K562 (cell line): ENCODE measurements around the gene IDI2. TPM values are rescaled to one million over a fixed set of nuclear protein-coding genes. Genes with fewer than 3 reads are reported as not detected.

Experiments
- BRD4 ChIP-seq: fragments of 200-600 bp; sonication (generic); IDR thresholded peaks from 2 replicates; pipeline ENCODE4 v1.6.1; 2017; ENCODE audit warnings: inconsistent platforms
- EGR1 ChIP-seq: fragments of 450-650 bp; conservative IDR thresholded peaks from 2 replicates; pipeline ENCODE4 v1.6.1; 2017; ENCODE audit warnings: mild to moderate bottlenecking
- ERF ChIP-seq: fragments of 450-650 bp; formaldehyde crosslinking; IDR thresholded peaks from 2 replicates; pipeline ENCODE4 v1.4.0; 2020; ENCODE audit warnings: mild to moderate bottlenecking, mixed read lengths
- ILF3 ChIP-seq: fragments of 450-650 bp; IDR thresholded peaks from 2 replicates; pipeline ENCODE4 v1.6.1; 2018; ENCODE audit warnings: antibody characterized with exemption, mild to moderate bottlenecking, moderate library complexity, borderline replicate concordance
- LCOR ChIP-seq: sonication (generic); formaldehyde crosslinking; IDR thresholded peaks from 2 replicates; pipeline ENCODE4 v1.8.0; 2022; ENCODE audit warnings: mild to moderate bottlenecking, missing genetic modification reagents
- NBN ChIP-seq: fragments of 450-650 bp; IDR thresholded peaks from 2 replicates; pipeline ENCODE4 v1.6.1; 2016; ENCODE audit warnings: low read depth, mild to moderate bottlenecking
- RBFOX2 ChIP-seq: fragments of 200-400 bp; formaldehyde crosslinking; IDR thresholded peaks from 2 replicates; pipeline ENCODE4 v1.6.1; 2017; ENCODE audit warnings: low read depth, mild to moderate bottlenecking, low read length, moderate library complexity
- SAFB2 ChIP-seq: fragments of 200-400 bp; formaldehyde crosslinking; IDR thresholded peaks from 2 replicates; pipeline ENCODE4 v1.6.1; 2018; ENCODE audit warnings: borderline replicate concordance, low read length, low read depth, moderate library complexity; ENCODE audit not compliant: severe bottlenecking
- SP2 ChIP-seq: IDR thresholded peaks from 2 replicates; pipeline ENCODE4 v1.6.1; 2011; ENCODE audit warnings: mild to moderate bottlenecking, low read depth, low read length, moderate library complexity; ENCODE audit not compliant: poor library complexity, severe bottlenecking; ENCODE audit errors: extremely low read depth
- ZEB2 ChIP-seq: fragments of 450-650 bp; IDR thresholded peaks from 2 replicates; pipeline ENCODE4 v1.6.1; 2016
- ZFX ChIP-seq: sonication (generic); formaldehyde crosslinking; IDR thresholded peaks from 2 replicates; pipeline ENCODE4 v1.8.0; 2022; ENCODE audit warnings: mild to moderate bottlenecking, missing genetic modification reagents, moderate library complexity
- ZNF143 ChIP-seq: sonication (generic); formaldehyde crosslinking; IDR thresholded peaks from 2 replicates; pipeline ENCODE4 v1.9.0; 2022; ENCODE audit warnings: mild to moderate bottlenecking, missing genetic modification reagents
- polyA plus RNA-seq, 8 experiments: library from polyadenylated mRNA; depleted of rRNA in 4 of 8; stranded (reverse) in 5 of 8; unstranded in 3 of 8; fragments of >200 nt; fragmentation: Nextera tagmentation in 2 of 8; fragmentation: Illumina TruSeq in 1 of 8; extraction: Ambion mirVana in 2 of 8; extraction: Trizol in 1 of 8; gene quantifications; 2 replicates each; pipeline versions ENCODE4 v1.2.1 to v1.2.3, GENCODE V29; 2011 to 2014; ENCODE audit warnings: inconsistent platforms in 1 of 8, missing spikeins in 1 of 8
- total RNA-seq, 7 experiments: library from RNA; depleted of rRNA in 6 of 7; stranded (reverse); fragments of >200 nt in 6 of 7; fragmentation: Illumina TruSeq in 2 of 7; extraction: Trizol in 2 of 7; gene quantifications; 2 replicates each; pipeline versions ENCODE4 v1.2.1 to v1.2.3, GENCODE V29; 2011 to 2021; ENCODE audit warnings: low replicate concordance in 1 of 7
- TF ChIP-seq, protein P1 (sequence below): fragments of 450-650 bp; IDR thresholded peaks from 2 replicates; pipeline ENCODE4 v1.6.1; 2016; ENCODE audit warnings: low read depth
- TF ChIP-seq, protein P2 (sequence below): fragments of 250-450 bp; sonication (Bioruptor Pico); IDR thresholded peaks from 2 replicates; pipeline ENCODE4 v1.8.0; 2021; ENCODE audit warnings: borderline replicate concordance, mild to moderate bottlenecking, moderate library complexity; ENCODE audit not compliant: poor library complexity, severe bottlenecking
- TF ChIP-seq, protein P3 (sequence below): sonication (generic); formaldehyde crosslinking; IDR thresholded peaks from 2 replicates; pipeline ENCODE4 v1.8.1; 2023; ENCODE audit warnings: mild to moderate bottlenecking, missing genetic modification reagents
- TF ChIP-seq, protein P4 (sequence below): fragments of 450-650 bp; formaldehyde crosslinking; IDR thresholded peaks from 2 replicates; pipeline ENCODE4 v1.4.0; 2022; ENCODE audit warnings: mild to moderate bottlenecking, moderate library complexity

Gene IDI2
- total and polyA plus RNA-seq, 9 of the 15 experiments (the other 6 are each of a cell fraction or from before 2014, with no cell fraction given) = not detected

DNA sequence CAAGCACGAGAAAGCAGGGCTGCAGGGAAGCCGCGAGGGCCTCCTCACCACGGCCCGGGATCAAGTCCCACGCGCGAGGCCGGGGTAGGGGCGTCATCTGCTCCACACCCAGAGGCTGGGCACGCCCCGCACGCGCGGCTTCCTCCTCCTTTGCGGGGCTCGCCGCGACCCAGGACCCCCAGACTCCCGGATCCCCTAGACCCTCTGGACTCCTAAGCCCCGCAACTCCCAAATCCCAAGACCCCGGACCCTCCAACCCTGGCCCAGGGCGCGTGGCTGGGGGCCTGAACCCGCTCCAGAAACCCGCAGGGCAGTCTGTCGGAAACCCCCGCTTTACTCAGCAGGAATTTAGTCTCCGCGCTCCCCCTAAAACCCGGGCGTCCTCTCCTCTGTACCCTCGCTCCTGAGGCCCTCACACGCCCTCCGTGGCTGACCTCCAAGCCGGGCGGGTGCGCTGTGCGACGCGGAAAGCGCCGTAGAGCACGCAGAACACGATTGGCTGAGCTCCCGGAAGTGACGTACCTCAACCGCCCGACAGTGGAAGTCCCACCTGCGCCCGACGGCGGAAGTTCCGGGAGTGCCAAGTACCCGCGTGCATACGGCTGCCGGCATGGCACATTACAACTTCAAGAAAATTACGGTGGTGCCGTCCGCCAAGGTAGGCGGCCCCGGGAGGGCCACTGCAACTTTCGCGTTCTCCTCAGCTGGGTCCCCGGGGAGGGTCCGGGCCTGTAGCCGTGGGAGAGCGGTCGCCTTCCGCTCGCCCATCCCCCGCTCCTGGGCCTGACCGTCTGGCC lies 37.6 kb downstream of the IDI2 start, which contains the start of gene GTPBP4 (continued):
- peak; percentile 85 for TF ChIP-seq ZFX (CRISPR knock-in tag)
- 0 out of 2 replicates have a peak, but pooled peaks have one; percentile 11 for TF ChIP-seq ERF (CRISPR knock-in tag)
- TF ChIP-seq, protein P1, sequence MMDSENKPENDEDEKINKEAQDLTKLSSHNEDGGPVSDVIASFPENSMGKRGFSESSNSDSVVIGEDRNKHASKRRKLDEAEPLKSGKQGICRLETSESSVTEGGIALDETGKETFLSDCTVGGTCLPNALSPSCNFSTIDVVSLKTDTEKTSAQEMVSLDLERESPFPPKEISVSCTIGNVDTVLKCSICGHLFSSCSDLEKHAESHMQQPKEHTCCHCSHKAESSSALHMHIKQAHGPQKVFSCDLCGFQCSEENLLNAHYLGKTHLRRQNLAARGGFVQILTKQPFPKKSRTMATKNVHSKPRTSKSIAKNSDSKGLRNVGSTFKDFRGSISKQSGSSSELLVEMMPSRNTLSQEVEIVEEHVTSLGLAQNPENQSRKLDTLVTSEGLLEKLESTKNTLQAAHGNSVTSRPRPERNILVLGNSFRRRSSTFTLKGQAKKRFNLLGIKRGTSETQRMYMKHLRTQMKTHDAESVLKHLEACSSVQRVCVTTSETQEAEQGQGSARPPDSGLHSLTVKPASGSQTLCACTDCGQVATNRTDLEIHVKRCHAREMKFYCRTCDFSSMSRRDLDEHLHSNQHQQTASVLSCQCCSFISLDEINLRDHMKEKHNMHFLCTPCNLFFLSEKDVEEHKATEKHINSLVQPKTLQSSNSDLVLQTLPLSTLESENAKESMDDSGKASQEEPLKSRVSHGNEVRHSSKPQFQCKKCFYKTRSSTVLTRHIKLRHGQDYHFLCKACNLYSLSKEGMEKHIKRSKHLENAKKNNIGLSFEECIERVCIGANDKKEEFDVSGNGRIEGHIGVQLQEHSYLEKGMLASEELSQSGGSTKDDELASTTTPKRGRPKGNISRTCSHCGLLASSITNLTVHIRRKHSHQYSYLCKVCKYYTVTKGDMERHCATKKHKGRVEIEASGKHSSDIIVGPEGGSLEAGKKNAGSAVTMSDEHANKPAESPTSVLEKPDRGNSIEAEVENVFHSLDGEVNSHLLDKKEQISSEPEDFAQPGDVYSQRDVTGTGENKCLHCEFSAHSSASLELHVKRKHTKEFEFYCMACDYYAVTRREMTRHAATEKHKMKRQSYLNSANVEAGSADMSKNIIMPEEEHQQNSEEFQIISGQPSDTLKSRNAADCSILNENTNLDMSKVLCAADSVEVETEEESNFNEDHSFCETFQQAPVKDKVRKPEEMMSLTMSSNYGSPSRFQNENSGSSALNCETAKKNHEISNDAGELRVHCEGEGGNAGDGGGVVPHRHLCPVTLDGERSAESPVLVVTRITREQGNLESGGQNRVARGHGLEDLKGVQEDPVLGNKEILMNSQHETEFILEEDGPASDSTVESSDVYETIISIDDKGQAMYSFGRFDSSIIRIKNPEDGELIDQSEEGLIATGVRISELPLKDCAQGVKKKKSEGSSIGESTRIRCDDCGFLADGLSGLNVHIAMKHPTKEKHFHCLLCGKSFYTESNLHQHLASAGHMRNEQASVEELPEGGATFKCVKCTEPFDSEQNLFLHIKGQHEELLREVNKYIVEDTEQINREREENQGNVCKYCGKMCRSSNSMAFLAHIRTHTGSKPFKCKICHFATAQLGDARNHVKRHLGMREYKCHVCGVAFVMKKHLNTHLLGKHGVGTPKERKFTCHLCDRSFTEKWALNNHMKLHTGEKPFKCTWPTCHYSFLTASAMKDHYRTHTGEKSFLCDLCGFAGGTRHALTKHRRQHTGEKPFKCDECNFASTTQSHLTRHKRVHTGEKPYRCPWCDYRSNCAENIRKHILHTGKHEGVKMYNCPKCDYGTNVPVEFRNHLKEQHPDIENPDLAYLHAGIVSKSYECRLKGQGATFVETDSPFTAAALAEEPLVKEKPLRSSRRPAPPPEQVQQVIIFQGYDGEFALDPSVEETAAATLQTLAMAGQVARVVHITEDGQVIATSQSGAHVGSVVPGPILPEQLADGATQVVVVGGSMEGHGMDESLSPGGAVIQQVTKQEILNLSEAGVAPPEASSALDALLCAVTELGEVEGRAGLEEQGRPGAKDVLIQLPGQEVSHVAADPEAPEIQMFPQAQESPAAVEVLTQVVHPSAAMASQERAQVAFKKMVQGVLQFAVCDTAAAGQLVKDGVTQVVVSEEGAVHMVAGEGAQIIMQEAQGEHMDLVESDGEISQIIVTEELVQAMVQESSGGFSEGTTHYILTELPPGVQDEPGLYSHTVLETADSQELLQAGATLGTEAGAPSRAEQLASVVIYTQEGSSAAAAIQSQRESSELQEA = peak; percentile 87
- TF ChIP-seq LCOR = no peak; the same call in 1 of the 2 replicates
- TF ChIP-seq NBN = peak; percentile 75
- TF ChIP-seq, protein P2, sequence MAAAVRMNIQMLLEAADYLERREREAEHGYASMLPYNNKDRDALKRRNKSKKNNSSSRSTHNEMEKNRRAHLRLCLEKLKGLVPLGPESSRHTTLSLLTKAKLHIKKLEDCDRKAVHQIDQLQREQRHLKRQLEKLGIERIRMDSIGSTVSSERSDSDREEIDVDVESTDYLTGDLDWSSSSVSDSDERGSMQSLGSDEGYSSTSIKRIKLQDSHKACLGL (CRISPR knock-in tag) = peak; percentile 79
- TF ChIP-seq ZNF143 = no peak
- TF ChIP-seq SP2 = peak; percentile 70
- TF ChIP-seq ZEB2 = no peak
- peak; percentile 98 for TF ChIP-seq RBFOX2
- TF ChIP-seq EGR1 = no peak
- TF ChIP-seq, protein P3, sequence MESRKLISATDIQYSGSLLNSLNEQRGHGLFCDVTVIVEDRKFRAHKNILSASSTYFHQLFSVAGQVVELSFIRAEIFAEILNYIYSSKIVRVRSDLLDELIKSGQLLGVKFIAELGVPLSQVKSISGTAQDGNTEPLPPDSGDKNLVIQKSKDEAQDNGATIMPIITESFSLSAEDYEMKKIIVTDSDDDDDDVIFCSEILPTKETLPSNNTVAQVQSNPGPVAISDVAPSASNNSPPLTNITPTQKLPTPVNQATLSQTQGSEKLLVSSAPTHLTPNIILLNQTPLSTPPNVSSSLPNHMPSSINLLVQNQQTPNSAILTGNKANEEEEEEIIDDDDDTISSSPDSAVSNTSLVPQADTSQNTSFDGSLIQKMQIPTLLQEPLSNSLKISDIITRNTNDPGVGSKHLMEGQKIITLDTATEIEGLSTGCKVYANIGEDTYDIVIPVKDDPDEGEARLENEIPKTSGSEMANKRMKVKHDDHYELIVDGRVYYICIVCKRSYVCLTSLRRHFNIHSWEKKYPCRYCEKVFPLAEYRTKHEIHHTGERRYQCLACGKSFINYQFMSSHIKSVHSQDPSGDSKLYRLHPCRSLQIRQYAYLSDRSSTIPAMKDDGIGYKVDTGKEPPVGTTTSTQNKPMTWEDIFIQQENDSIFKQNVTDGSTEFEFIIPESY = 0 out of 2 replicates have a peak, but pooled peaks have one; percentile 30
- TF ChIP-seq, protein P4, sequence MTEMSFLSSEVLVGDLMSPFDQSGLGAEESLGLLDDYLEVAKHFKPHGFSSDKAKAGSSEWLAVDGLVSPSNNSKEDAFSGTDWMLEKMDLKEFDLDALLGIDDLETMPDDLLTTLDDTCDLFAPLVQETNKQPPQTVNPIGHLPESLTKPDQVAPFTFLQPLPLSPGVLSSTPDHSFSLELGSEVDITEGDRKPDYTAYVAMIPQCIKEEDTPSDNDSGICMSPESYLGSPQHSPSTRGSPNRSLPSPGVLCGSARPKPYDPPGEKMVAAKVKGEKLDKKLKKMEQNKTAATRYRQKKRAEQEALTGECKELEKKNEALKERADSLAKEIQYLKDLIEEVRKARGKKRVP = no peak
- TF ChIP-seq SAFB2 = no peak
- peak; percentile 94 for TF ChIP-seq BRD4
- no peak for TF ChIP-seq ILF3
